Embryonic facial prominence (tissue), 1 donor: ENCODE results near the gene HRK.

ENCODE experiments used
- DNase-seq: peaks from one replicate; pipeline ENCODE4 v3.0.0-alpha.2; 2016; ENCODE audit errors: extremely low spot score

The HRK gene

DNA sequence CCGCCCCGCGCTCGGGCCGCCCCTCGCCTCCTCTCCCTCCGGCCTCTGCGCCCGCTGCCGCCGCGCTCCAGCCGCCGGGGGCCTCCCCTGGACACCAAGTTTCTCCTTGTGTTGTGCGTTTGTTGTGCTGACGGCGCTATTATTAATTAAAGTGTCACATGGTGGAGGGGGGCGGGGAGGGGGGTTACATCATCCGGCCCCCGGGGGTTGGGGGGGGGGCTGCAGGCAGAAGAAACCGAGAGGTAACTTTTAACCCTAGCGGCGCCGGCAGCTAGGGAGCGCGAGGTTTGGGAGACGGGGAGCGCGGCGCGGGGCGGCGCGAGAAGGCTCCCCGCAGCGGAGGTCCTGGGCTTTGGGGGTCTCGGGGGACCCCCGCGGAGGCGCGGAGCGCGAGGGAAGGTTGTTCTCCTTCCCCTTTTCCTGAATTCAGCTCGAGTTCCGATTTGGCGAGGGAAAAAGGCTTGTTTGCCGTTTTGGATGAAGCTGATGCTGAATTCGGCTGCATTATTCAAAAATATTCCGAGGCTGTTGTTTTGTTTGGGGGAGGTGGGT is at the start of gene HRK:
Gene HRK (minus strand): TSS at position 117 of the 552 bp plus-strand sequence. CDS start 134 bp downstream, outside the sequence.
- DNase-seq, result no peak

DNA sequence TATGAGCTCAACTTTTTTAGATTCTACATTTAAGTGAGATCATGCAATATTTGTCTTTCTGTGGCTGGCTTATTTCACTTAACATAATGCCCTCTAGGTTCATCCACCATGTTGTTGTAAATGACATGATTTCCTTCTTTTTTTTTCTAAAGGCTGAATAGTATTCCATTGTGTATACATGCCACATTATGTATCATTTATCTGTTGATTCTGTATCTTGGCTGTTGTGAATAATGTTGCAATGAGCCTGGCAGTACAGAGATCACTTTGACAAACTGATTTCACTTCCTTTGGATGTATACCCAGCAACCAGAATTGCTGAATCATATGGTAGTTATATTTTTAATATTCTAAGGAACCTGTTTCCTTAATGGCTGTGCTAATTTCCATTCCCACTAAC is 48.6 kb upstream of the HRK start:
- DNase-seq, result no peak

DNA sequence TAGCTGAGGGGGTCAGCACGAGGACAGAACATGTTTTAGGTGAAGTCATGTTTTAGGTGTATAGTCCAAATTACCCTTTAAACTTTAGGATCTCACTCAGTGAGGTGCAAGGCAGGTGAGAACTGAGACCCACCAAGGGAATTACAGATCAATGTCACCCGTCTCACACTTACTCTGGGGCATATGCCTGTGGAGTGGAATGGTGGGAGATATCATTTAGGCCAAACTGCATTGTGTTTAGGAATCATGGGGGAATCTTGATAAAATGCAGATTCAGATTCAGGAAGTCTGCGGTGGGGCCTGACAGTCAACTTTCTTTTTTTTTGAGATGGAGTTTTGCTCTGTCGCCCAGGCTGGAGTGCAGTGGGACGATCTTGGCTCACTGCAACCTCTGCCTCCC is 47.3 kb upstream of the HRK start:
- DNase-seq, result no peak

DNA sequence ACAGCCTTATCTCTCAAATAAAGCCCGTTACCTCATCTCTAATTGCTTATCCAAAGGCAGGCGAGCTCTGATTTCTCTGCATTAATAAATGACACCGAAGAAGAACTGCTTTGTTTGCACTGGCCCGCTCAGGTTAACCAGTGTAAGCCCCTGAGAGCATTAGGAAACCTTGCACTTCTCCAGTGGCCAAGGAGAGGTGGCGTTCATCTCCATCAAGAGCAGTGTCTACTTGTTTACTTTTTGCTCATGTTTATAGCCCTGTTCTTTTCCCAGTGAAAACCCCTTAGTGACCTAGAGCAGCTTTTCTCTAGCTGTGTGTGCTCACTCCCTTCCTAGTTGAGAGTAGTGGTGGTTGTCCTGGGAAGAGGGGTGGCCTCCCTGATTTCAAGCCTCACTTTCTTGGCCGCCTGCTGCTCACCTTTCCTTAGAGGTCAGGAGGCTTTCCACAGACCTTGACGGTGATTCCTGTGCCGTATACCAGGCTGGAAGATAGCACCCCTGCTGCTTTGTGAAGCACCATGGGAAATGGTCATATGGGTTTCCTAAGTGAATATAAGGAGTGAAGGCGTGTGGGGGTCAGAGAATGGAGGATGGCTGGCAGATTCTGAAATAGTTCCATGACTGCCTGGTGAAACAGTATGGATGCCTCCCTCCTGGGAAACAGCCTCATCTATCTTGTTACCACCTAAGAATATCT is 46.2 kb upstream of the HRK start:
- no peak for DNase-seq

DNA sequence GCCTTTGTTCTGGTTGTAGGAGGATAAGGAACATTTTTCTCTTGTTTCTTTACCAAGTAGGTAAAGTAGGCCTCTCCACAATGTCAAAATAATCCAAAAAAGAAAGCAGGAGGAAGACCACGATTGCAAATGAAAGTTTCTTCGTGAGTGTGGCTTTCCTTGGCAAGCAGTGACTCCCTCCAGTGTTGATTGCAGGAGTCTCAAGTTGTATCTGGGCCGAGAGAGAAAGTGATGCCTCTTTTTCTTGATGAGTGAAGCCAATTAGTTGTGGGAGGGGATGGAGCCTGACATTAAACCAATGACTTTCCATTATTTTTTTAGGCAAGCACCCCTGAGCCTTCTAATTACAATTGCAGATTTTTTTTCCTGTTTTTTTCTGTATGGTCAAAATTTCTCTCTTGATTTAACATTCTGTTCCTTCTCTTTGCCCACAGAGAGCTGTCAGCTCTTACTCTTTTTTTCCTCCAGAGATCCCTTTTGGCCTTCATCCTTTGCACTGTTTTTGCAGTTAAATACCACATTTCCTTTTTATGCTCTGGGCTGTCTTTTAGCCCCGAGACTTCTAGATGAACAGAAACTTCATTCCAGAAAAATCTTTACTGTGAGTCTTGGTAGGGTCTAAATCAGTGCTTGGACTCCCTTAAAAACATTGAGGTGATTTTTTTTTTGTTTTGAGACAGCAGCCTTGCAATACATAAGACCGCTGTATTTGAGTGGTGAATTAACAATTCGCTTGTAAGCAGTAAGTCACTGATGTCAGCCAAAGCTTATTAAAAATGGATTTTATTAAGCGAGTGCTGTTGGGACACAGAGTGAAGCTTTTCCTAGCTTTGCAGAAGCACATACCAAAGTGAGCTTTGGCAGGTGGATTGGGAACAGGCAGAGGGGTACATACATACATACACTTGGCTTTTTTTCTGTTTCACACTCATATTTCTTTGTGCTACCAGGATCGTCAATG is 45.3 kb upstream of the HRK start:
- no peak for DNase-seq

DNA sequence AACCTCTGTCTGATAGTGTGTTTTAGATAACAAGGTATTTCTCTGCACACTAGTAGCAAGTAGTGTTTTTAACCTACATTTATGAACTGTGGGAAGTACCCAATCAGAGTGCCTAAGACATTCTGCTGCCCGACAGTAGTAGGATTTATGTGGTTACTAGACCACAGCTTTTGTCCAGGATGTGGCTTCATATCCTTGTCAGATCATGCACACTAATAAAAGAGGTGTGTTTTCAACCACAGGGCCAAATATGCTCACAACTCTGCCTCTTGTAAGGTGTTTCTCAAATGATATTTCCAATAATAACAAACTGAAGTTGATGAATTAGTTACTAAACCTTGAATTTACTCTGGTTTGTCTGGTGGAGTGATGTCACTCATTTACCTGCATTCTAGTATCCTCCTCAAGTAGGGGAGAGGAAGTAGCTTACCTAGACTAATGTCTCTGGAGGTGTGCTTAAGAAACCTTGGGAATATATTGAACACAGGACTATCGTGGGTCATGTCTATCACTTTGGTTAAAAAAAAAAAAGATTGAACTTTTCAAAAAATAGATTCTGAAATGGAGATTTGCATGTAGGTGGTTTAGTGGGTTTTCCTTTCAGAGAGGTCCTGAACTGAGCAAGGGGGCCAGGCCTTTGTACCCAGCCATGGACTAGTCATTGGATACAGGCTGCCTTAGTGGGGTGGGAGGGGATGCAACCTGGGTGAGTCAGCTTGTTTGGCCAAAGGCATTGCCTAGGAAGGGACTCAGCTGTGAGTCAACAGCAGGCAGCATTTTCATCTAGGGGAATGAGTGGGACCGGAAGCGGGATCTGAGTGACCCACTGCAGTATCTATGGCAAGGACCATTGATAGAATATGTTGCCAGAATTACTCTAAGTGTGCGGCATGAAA is 43.6 kb upstream of the HRK start:
- no peak for DNase-seq

DNA sequence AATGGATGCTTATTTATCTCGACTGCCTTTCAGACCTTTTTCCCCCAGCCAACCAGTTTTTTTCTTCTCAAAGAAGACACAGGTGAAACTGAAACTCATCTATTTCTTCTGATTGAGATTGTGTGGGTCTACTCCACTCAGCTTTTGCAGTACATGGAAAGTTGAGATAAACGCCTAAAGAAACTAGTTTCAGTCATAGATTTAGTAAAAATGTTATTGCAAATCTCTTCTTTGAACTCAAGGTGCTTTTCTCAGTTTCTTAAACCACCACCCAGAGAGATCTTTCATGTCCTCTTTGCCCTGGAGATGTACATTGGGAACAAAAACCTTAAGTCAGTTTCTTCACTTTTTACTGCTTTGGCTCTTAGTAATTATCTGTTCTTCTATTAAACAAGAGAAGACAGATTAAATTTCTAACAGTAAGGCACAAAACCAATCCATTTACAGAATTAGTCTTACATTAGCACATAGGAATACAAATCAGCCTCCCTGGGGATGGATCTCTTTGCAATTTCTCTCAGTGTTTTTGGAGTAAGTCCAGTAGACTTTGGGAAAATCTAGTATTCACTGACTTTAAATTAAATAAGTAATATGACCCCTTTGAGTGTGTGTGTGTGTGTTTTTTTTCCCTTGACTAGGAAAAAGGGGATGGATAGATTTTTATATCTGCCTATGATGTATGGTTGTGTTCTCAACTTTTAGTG is 41.1 kb upstream of the HRK start:
- no peak for DNase-seq

DNA sequence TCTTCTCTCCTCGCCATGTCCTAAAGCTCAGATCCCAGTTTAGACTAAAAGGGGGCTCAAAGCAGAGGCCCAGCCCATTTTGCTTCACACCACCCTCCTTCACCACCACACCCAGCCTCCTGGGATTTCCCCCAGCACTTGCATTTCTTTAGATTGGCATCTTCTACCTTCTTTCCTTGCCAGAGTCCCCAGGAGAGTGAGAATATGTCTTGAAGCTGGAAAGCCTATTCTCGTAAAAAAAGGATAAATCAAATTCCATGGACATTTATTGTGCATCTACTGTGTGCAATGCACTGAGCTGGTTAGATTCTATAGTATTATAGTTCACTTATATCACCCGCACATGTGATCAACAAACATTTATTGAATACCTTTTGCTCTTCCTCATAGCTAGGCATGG is 39.7 kb upstream of the HRK start:
- no peak for DNase-seq

DNA sequence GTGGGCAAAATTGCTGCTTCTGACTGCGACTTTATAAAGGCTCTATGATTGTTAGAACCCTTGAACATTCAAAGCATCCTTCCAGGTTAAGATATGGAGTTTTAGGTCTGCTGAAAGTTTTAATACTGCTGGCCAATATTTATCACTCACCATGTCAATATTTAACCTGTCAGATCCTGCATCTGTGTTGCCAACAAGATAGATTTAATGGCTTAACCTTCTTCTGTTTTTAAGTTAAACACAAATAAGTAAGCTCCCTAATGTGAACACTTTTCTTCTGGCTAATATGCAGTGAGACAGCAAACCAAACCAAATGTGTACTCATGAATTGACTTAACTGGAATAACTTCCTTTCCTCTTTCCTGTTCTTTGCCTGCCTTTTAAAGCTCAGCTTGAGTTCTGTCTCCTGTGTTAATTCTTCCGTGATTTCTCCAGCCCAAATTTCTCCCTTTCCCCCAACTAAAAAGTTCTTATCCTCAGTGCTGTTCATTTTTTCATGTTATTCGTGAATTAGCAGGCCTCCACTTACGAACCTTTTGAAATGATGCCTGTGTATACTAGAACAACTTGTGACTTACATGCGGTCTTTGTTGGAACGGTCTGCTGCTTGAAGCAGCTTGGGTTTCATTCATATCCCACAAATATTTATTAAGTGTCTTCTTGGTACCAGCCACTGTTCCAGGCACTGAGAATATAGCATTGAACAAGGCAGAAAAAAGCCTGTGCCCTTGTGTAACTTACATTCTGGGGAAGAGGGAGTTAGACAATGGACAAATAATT is 38.7 kb upstream of the HRK start:
- no peak for DNase-seq

DNA sequence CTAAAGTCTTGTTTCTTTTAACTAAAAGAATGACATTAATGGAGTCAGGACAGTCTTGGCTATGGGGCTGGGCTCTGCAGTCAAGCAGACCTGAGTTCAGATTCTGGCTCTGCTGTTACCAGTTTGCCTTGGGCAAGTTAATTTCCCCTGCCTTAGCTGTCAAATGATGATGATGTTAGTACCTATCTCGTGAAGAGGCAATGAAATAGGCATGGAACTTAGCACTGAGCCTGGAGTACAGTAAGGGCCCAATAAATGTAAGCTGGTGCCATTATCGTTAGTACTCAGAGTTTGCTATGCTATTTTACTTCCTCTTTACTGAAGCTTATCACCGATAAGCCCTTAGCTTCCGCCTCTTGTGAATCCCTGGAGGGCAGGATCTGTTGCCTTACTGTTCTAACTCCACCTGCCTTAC is 38.0 kb upstream of the HRK start:
- DNase-seq, result no peak

DNA sequence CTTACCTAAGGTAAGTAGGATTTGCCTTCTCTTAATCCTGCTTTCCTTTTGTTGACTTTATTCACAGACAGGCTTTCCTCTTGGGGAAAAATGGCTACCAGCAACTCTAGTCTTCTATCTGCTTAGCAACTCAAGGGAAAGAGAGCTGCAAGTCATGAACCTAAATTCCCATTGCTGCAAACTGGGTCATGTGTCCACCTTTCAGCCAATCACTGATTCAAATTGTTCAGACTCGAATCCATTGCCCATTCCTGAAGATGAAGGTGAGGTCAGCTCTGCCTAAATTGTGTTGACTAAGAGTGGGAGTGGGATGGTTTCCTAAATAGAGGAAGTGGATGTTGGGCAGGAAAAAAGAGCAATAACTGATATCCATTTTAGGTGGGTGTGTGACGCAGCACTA is 37.2 kb upstream of the HRK start:
- DNase-seq, result no peak

DNA sequence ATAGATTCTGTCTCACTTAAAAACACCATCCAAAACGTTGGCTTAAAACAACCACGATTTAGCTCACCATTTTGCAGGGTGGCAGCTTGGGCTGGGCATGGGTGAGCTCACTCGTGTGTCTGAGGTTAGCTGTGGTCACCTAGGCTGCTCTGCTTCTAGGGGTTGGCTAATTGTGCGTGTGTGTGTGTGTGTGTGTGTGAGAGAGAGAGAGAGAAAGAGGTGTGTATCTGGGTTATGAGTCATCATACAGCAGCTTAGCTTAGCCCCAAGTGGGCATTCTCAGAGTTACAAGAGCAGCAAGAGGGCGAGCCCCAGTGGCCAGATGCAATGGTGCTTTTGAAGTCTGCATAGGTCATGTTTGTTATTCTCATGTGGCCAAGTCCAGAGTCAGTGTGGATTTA is 35.5 kb upstream of the HRK start:
- DNase-seq, result no peak

DNA sequence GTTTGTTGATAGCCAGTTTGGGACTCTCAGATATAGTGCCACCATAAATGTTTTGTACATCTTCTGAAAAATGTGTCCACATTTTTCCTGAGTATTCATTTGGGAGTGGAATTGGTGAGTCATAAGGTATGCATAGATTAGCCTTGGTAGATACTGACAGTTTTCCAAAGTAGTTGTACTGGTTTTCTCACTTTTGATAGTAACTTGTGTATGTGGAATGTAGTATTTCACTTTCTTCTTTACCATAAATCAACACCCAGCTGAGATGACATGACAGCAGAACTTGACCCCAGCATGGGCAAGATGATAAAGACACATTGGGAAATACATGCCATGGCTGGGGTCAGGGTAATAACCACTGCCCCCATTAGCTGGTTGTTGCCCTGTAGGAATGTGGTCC is 34.9 kb upstream of the HRK start:
- DNase-seq, result no peak

DNA sequence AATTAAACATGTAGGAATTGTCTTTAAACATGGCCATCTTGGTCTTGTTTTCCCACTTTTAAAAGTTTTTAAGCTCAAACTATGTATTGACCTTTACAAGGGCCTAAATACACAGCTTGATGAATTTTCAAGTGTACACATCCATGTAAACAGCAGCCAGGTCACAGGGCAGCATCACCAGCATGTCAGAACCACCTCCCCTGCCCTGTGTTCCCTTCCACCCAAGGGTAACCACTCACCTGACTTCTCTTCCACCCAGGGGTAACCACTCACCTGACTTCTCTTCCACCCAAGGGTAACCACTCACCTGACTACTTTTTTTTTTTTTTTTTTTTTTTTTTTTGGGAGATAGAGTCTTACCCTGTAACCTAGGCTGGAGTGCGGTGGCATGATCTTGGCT is 34.1 kb upstream of the HRK start:
- no peak for DNase-seq

DNA sequence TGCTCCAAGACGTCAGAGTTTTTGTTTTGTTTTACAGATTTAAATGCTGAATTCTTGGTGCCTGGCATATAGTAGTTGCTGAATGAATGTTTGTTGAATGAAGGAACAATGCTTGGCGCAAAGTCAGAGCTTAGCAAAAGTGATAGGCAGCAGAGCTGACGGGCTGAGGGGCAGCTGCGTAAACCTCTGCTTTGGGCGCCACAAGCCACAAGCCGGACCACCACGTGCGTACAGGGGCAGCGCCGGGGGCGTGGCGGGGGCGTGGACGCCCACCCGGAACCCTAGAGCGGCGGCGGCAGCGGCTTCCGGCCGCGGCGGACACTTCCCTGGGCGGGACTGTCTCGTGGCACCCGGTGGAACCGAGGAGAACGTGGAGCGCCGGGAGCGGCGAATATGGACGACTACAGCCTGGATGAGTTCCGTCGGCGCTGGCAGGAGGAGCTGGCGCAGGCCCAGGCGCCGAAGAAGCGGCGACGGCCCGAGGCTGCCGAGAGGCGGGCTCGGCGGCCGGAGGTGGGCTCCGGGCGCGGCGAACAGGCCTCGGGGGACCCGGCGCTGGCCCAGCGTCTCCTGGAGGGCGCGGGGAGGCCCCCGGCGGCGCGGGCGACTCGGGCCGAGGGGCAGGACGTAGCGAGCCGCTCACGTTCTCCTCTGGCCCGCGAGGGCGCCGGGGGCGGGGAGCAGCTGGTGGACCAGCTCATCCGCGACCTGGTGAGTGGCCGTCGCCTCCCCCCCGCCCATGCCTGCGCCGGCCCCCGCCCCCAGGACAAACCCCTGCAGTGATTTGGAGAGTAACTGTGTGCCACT is 29.6 kb upstream of the HRK start, which contains the start of gene FBXW8:
Gene FBXW8 (plus strand): TSS at position 306 of the 807 bp plus-strand sequence. CDS start 88 bp downstream, at position 394.
- DNase-seq, result no peak

DNA sequence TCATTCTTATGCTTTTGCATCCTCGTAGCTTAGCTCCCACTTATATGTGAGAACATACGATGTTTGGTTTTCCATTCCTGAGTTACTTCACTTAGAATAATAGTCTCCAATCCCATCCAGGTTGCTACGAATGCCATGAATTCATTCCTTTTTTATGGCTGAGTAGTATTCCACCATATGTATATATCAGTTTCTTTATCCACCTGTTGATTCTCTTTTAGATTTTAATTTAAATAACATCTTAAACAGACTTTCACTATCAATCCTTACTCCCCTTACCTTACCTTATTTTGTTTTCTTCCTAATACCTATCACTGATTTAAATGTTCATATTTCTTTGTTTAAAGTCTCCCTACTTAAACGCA is 29.0 kb upstream of the HRK start:
- DNase-seq, result no peak

DNA sequence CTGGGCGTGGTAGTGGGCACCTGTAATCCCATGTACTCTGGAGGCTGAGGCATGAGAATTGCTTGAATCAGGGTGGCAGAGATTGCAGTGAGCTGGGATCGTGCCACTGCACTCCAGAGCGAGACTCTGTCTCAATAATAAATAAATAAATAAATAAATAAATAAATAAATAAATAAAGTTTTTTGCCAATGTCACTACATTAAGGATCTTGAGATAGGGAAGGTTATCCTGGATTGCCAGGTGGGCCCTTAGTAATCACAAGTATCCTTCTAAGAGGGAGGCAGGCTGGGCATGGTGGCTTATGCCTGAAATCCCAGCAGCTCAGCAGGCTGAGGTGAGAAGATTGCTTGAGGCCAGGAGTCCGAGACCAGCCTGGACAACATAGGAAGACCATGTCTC is 25.0 kb upstream of the HRK start:
- no peak for DNase-seq

DNA sequence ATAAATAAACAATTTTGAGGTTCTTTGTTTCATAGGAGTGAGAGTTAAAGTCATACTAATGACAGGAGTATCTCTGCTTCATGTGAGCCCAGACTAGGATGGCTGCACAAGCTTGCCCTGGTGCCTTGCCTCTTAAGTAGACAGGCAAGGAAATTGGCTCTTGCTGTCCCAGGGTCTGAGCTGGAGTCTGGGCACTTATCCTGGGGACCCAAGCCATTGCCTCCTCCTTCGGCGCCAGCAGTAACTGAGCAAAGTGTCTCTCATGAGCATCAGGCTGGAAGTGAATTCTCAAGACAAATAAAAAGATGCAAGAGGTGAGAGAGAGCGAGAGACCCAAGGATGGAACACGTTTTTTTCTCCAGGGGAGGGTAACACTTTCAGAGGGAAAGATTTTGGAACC is 22.6 kb upstream of the HRK start:
- DNase-seq, result no peak

DNA sequence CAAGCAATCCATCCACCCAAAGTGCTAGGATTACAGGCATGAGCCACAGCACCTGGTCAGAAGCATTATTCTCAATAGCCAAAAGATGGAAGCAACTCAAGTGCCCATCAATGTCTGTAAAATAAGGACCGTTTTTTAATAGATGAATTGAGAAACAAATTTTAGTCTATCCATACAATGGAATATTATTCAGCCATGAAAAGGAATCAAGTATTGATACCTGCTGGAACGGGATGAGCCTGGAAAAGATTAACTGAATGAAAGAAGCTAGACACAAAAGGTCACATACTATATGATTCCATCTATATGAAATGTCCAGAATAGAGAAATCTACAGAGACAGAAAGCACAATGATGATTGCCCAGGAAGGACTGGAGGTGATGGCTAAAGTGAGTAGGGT is 20.4 kb upstream of the HRK start:
- no peak for DNase-seq
